ENCODE measurements around the gene TMEM91. TPM values are rescaled to one million over a fixed set of nuclear protein-coding genes. Genes with fewer than 3 reads are reported as not detected.
A peak's percentile ranks its signal among the peaks of the same experiment; 100 is the strongest.

The TMEM91 gene
- polyA plus RNA-seq, 1 of the 3 experiments (the other 2 are of a cell fraction): 5.7 TPM

DNA sequence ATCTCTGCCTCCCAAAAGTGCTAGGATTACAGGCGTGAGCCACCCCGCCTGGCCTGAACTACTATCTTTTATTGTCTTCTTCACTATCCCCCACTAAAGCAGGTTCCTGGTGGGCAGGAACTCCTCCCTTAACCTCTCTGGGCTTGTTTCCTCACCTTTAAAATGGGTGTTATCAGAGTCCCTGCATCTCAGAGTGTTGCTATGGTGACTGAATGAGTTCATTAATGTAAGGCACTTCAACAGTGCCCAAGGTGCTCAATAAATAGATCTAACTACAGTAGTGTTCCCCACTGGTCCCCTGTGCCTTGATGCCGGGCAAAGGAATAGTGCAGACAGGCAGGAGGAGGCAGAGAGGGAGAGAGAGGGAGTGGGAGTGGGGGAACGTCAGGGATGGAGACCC is 45.9 kb upstream of the TMEM91 start:
- H3K9me2 ChIP-seq: no peaks in the 10 kb centered on the region
- peaks cover 62% of the 10 kb centered on the region for H3F3A ChIP-seq (replicated peaks; ENCODE audit: insufficient read depth)
- peak overlapping the region in 1 of 2 experiments; percentile 33; a peak in 2 of 4 replicates for H3K27ac ChIP-seq (ENCODE audit: low read depth in 2 of 2, low read length in 1 of 2)
- POLR2A ChIA-PET: no interaction called here
- no peak for DNase-seq
- H3K4me1 ChIP-seq (ENCODE audit: control insufficient read depth in 1 of 2, insufficient read depth in 2 of 2, low read depth in 1 of 2, low read length in 1 of 2): peaks cover 10 to 25% of the 10 kb centered on the region in 2 experiments; a peak in 3 of 4 replicates
- H3K36me3 ChIP-seq (replicated peaks in 1 of 2; ENCODE audit: control insufficient read depth in 1 of 2, insufficient read depth in 2 of 2, low read length in 1 of 2): peaks cover 6 to 46% of the 10 kb centered on the region in 2 experiments
- no peak overlapping the region for H3K4me3 ChIP-seq (ENCODE audit: low read depth in 2 of 2, low read length in 1 of 2)
- H2AFZ ChIP-seq (ENCODE audit: low read depth): no peak overlapping the region
- no peak overlapping the region for H3K4me2 ChIP-seq
- CTCF ChIA-PET: no interaction called here
- TF ChIP-seq TEAD4 (IDR thresholded peaks at IDR 0.05; ENCODE audit: borderline replicate concordance, insufficient read depth) (no peak), NFIC (IDR thresholded peaks at IDR 0.05; ENCODE audit: borderline replicate concordance) (no peak), FOXJ3 (CRISPR knock-in tag; IDR thresholded peaks at IDR 0.05) (no peak), TAF1 (IDR thresholded peaks at IDR 0.05; ENCODE audit: borderline replicate concordance, low read depth, low read length) (no peak), RAD21 (IDR thresholded peaks at IDR 0.05; ENCODE audit: low read length) (no peak), RCOR1 (IDR thresholded peaks at IDR 0.05; ENCODE audit: low read length) (no peak), EP300 (IDR thresholded peaks at IDR 0.05; ENCODE audit: borderline replicate concordance in 1 of 2, low read depth in 1 of 2, low read length in 1 of 2) (no peak), CHD2 (IDR thresholded peaks at IDR 0.05; ENCODE audit: low read length, partially characterized antibody) (no peak)
- WGBS (ENCODE audit: low lambda C conversion rate): 82% methylated on average over 4 of the region's 4 CpGs
- H3K9me3 ChIP-seq: no peaks in the 10 kb centered on the region
- no peak overlapping the region for H3K9ac ChIP-seq
- H3K79me2 ChIP-seq (ENCODE audit: insufficient read depth): peaks cover 77% of the 10 kb centered on the region
- peaks cover 23% of the 10 kb centered on the region for H4K20me1 ChIP-seq (ENCODE audit: insufficient read depth)
- H3K27me3 ChIP-seq (ENCODE audit: insufficient read depth): no peaks in the 10 kb centered on the region

DNA sequence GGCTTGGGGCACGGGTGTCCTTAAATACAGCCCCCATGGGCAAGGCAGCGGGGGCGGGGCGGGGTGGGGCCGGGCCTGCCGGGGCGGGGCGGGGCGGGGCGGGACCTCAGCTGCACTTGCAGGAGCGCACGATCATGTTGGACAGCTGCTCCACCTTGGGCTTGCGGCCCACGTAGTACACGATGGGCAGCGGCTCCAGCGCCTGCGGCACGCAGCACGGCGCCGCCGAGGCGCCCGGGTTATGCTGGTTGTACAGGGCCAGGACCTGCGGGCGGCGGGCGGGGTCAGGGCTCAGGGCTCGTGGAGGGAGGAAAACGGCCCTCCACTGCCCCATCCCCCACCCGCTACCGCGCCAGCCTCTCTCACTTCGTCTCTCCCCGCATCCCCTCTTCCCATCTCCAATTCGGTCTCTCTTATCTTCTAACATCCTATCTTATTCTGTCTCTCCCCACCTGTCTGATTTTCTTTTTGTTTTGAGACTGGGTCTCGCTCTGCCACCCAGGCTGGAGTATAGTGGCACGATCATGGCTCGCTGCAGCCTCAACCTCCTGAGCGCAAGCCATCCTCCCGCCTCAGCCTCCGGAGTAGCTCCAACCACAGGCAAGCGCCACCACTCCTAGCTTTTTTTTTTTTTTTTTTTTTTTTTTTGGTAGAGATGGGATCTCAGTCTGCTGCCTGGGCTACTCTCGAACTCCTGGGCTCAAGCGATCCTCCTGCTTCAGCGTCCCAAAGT is 45.2 kb upstream of the TMEM91 start:
- H3F3A ChIP-seq (replicated peaks; ENCODE audit: insufficient read depth): peaks cover 59% of the 10 kb centered on the region
- H3K4me1 ChIP-seq (ENCODE audit: control insufficient read depth in 1 of 2, insufficient read depth in 2 of 2, low read depth in 1 of 2, low read length in 1 of 2): peaks cover 4 to 19% of the 10 kb centered on the region in 2 experiments; a peak in 3 of 4 replicates
- TF ChIP-seq, protein P1, sequence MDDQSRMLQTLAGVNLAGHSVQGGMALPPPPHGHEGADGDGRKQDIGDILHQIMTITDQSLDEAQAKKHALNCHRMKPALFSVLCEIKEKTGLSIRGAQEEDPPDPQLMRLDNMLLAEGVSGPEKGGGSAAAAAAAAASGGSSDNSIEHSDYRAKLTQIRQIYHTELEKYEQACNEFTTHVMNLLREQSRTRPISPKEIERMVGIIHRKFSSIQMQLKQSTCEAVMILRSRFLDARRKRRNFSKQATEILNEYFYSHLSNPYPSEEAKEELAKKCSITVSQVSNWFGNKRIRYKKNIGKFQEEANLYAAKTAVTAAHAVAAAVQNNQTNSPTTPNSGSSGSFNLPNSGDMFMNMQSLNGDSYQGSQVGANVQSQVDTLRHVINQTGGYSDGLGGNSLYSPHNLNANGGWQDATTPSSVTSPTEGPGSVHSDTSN (IDR thresholded peaks at IDR 0.05): no peak
- TF ChIP-seq NFIC (IDR thresholded peaks at IDR 0.05; ENCODE audit: borderline replicate concordance) (no peak), FOSL2 (IDR thresholded peaks at IDR 0.05; ENCODE audit: borderline replicate concordance, low read depth) (no peak), CHD2 (IDR thresholded peaks at IDR 0.05; ENCODE audit: low read length, partially characterized antibody) (no peak), FOXM1 (IDR thresholded peaks at IDR 0.05; ENCODE audit: low read depth) (no peak), SMC3 (IDR thresholded peaks at IDR 0.05; ENCODE audit: low read depth, low read length) (no peak), YY1 (IDR thresholded peaks at IDR 0.05; ENCODE audit: low read depth) (no peak), MXI1 (IDR thresholded peaks at IDR 0.05; ENCODE audit: low read depth, low read length) (no peak)
- TF ChIP-seq, protein P2, sequence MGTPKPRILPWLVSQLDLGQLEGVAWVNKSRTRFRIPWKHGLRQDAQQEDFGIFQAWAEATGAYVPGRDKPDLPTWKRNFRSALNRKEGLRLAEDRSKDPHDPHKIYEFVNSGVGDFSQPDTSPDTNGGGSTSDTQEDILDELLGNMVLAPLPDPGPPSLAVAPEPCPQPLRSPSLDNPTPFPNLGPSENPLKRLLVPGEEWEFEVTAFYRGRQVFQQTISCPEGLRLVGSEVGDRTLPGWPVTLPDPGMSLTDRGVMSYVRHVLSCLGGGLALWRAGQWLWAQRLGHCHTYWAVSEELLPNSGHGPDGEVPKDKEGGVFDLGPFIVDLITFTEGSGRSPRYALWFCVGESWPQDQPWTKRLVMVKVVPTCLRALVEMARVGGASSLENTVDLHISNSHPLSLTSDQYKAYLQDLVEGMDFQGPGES (IDR thresholded peaks at IDR 0.05; ENCODE audit: low read depth, low read length): no peak
- TF ChIP-seq, protein P3, sequence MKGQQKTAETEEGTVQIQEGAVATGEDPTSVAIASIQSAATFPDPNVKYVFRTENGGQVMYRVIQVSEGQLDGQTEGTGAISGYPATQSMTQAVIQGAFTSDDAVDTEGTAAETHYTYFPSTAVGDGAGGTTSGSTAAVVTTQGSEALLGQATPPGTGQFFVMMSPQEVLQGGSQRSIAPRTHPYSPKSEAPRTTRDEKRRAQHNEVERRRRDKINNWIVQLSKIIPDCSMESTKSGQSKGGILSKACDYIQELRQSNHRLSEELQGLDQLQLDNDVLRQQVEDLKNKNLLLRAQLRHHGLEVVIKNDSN (IDR thresholded peaks at IDR 0.05; ENCODE audit: borderline replicate concordance, low read depth): no peak
- H3K27ac ChIP-seq (ENCODE audit: low read depth in 2 of 2, low read length in 1 of 2): no peak overlapping the region
- no peaks in the 10 kb centered on the region for H3K9me2 ChIP-seq
- no peaks in the 10 kb centered on the region for H3K9me3 ChIP-seq
- H2AFZ ChIP-seq (ENCODE audit: low read depth): no peak overlapping the region
- peaks cover 28% of the 10 kb centered on the region for H4K20me1 ChIP-seq (ENCODE audit: insufficient read depth)
- 78% methylated on average over 40 of the region's 47 CpGs for WGBS (ENCODE audit: low lambda C conversion rate)
- H3K79me2 ChIP-seq (ENCODE audit: insufficient read depth): peaks cover 77% of the 10 kb centered on the region
- peaks cover 6 to 53% of the 10 kb centered on the region in 2 experiments for H3K36me3 ChIP-seq (replicated peaks in 1 of 2; ENCODE audit: control insufficient read depth in 1 of 2, insufficient read depth in 2 of 2, low read length in 1 of 2)
- no peak overlapping the region for H3K4me2 ChIP-seq
- DNase-seq: peak; percentile 71
- H3K9ac ChIP-seq: no peak overlapping the region
- H3K27me3 ChIP-seq (ENCODE audit: insufficient read depth): no peaks in the 10 kb centered on the region
- H3K4me3 ChIP-seq (ENCODE audit: low read depth in 2 of 2, low read length in 1 of 2): no peak overlapping the region
- CTCF ChIA-PET: interaction anchor here (0.9 to 2.3 kb wide), 2 partner anchors 22 to 23 kb away, joined by 3 to 8 read pairs; no protein-coding TSS in a partner anchor
- POLR2A ChIA-PET: no interaction called here

All from SK-N-SH (cell line).